Measurements from ENCODE around the gene HPCAL1.

The HPCAL1 gene

GRCh38 chr2:10392548-10392947 is 89.8 kb downstream of the HPCAL1 start:
- no peak overlapping the region for H3K27ac ChIP-seq

GRCh38 chr2:10392951-10393639 is 90.4 kb downstream of the HPCAL1 start:
- H3K27ac ChIP-seq, result no peak overlapping the region
- TF ChIP-seq, protein P1, sequence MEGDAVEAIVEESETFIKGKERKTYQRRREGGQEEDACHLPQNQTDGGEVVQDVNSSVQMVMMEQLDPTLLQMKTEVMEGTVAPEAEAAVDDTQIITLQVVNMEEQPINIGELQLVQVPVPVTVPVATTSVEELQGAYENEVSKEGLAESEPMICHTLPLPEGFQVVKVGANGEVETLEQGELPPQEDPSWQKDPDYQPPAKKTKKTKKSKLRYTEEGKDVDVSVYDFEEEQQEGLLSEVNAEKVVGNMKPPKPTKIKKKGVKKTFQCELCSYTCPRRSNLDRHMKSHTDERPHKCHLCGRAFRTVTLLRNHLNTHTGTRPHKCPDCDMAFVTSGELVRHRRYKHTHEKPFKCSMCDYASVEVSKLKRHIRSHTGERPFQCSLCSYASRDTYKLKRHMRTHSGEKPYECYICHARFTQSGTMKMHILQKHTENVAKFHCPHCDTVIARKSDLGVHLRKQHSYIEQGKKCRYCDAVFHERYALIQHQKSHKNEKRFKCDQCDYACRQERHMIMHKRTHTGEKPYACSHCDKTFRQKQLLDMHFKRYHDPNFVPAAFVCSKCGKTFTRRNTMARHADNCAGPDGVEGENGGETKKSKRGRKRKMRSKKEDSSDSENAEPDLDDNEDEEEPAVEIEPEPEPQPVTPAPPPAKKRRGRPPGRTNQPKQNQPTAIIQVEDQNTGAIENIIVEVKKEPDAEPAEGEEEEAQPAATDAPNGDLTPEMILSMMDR (IDR thresholded peaks at IDR 0.05), result no peak
- TF ChIP-seq ZFX (IDR thresholded peaks at IDR 0.05; ENCODE audit: borderline replicate concordance), result no peak

More at GRCh38 chr2:10392548-10392947, 89.8 kb downstream of the HPCAL1 start:
- TF ChIP-seq, protein P1 (IDR thresholded peaks at IDR 0.05), result no peak

- no peak overlapping the region for H3K27ac ChIP-seq
- TF ChIP-seq, protein P1 (IDR thresholded peaks at IDR 0.05), result no peak
- no peak for TF ChIP-seq ZFX (IDR thresholded peaks at IDR 0.05; ENCODE audit: borderline replicate concordance)
Measured at GRCh38 chr2:10393640-10393982, 90.9 kb downstream of the HPCAL1 start.

DNA sequence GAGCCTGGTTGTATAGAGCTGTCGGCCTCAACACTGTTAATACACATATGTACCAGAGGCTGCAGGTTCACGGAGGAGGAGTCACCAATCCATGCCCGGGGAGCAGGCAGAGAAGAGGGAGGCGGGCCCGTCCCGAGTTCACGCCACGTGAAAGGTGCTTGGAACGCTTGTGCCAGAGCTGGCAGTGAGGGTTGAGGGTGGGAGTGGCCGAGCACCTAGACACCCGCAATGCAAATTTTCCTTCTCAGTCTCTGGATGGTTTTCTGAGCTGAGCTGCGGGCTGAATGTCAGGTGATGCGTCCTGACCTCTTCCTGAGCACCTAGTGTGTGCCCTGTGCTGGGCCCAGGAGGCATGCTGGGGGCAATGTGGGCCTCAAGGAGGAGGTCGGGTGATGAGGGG is 93.2 kb downstream of the HPCAL1 start:
- TF ChIP-seq, protein P1 (IDR thresholded peaks at IDR 0.05), result no peak
- TF ChIP-seq ZFX (IDR thresholded peaks at IDR 0.05; ENCODE audit: borderline replicate concordance), result no peak

DNA sequence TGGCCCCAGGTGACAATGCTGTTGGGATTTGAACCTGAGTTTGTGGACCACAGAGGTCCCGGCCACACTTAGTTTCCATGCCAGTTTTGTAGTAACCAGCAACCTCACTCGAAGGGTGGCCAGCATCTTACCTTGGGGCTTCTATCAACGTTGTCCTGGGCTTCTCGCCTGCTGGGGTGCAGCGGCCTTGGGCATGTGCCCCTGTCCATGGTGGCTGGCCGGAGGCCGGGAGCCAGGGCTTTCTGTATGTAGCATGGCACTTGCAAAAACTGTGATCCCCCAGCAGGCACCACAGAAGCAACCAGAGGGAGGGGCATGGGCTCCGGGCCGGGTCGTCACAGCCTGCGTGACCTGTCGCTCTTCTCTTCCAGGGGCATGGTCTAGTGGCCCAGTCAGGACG is 93.8 kb downstream of the HPCAL1 start:
- H3K27ac ChIP-seq, result no peak overlapping the region
- TF ChIP-seq, protein P1 (IDR thresholded peaks at IDR 0.05), result no peak
- no peak for TF ChIP-seq ZFX (IDR thresholded peaks at IDR 0.05; ENCODE audit: borderline replicate concordance)

More for the DNA sequence above, 93.2 kb downstream of the HPCAL1 start:
- no peak overlapping the region for H3K27ac ChIP-seq

- TF ChIP-seq ZFX (IDR thresholded peaks at IDR 0.05; ENCODE audit: borderline replicate concordance), result no peak
- TF ChIP-seq, protein P1 (IDR thresholded peaks at IDR 0.05), result no peak
- no peak overlapping the region for H3K27ac ChIP-seq
Measured at GRCh38 chr2:10397297-10397875, 94.7 kb downstream of the HPCAL1 start.

- no peak for TF ChIP-seq ZFX (IDR thresholded peaks at IDR 0.05; ENCODE audit: borderline replicate concordance)
- TF ChIP-seq, protein P1 (IDR thresholded peaks at IDR 0.05), result no peak
- H3K27ac ChIP-seq, result no peak overlapping the region
Measured at GRCh38 chr2:10397878-10398277, 95.2 kb downstream of the HPCAL1 start.

All from 22Rv1 (cell line).